GM23248 (cell line): Measurements from ENCODE around the gene QSOX1.

Source experiments
- EZH2 ChIP-seq: fragments of 200-600 bp; sonication (generic); IDR thresholded peaks from 2 replicates; pipeline ENCODE4 v1.6.1; 2018; ENCODE audit warnings: antibody characterized with exemption, mild to moderate bottlenecking; ENCODE audit not compliant: insufficient read depth, poor library complexity, severe bottlenecking
- EZH2phosphoT487 ChIP-seq: fragments of 200-600 bp; sonication (generic); IDR thresholded peaks from 2 replicates; pipeline ENCODE4 v1.6.1; 2018; ENCODE audit warnings: antibody characterized with exemption, moderate library complexity, mild to moderate bottlenecking, low read depth; ENCODE audit not compliant: insufficient read depth

GRCh38 chr1:180238675-180239074 is 84.0 kb downstream of the QSOX1 start:
- TF ChIP-seq EZH2phosphoT487 (no peak), EZH2 (no peak)
